Measurements from ENCODE around the gene PPP2R1B. TPM values are rescaled to one million over a fixed set of nuclear protein-coding genes. Genes with fewer than 3 reads are reported as not detected.

The PPP2R1B gene
- polyA plus RNA-seq, 2 of the 4 experiments (the other 2 are of a cell fraction), result 18.6 to 24.7 TPM

DNA sequence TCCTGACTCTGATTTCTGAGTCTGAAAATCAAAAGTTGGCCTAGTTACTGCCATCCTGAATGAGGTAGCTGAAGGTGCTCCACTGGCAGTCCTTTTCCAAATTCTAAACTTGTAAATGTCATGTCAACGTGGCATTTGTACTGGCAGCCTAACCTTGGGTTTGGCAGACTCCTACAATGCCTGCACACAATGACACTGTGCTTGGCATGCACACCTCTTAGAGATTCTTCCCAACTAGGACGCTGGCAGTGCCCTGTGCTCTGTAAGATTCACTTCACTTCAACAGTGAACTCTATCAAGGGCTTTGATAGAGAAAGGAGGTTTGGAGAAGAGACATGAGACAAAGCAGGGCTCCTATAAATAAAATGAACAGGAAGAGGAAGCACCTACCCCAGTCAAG, 21.9 kb upstream of the PPP2R1B start:
- WGBS (ENCODE audit: missing lambda C conversion rate), result 79% methylated on average over 2 of the region's 2 CpGs
- H3K9me3 ChIP-seq, result no peaks in the 10 kb centered on the region
- ChIA-PET CTCF (interaction anchor here (0.6 to 5.7 kb wide), 2 partner anchors 10 to 189 kb away, joined by 3 to 27 read pairs; no protein-coding TSS in a partner anchor), POLR2A (no interaction called here)
- no peak overlapping the region for H3K27ac ChIP-seq
- no peak for FAIRE-seq
- H3K4me2 ChIP-seq, result no peak overlapping the region
- no peak for ATAC-seq
- TF ChIP-seq RFX5 (IDR thresholded peaks at IDR 0.05) (no peak), ZSCAN20 (CRISPR knock-in tag; IDR thresholded peaks at IDR 0.05) (no peak), POLR2AphosphoS2 (conservative IDR thresholded peaks at IDR 0.05; ENCODE audit: low read length) (no peak), ZNF302 (CRISPR knock-in tag; IDR thresholded peaks at IDR 0.05) (no peak), RARB (CRISPR knock-in tag; IDR thresholded peaks at IDR 0.05) (no peak), HOXA7 (CRISPR knock-in tag; IDR thresholded peaks at IDR 0.05) (no peak)
- no peak overlapping the region for H3K4me3 ChIP-seq
- no peak for DNase-seq (ENCODE audit: low read depth in 1 of 2, low spot score in 1 of 2)
- no peaks in the 10 kb centered on the region for H3K4me1 ChIP-seq

DNA sequence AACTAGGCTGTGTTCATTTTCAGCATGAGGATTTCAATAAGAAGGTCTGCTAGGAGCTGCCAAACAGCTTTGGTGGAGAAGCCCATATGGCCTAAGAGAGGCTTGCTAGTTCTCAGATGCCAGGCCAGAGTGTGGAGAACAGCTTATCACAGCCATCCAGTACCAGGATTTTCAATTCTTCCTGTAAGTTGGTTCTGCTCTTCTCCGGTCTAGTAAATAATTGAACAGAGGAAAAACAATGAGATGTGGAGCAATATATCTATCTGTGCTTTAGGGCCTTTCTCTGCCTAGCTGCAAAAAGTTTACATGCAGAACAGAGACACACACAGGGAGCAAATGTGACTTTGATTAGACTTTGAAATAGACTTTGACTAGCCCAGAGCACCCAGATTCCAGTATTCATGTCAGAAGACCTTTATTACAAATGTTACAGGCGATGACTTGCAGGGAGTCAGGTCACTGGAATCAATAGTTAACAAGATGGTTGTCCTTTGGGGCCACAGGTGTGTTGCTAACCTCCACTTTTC, 19.8 kb upstream of the PPP2R1B start:
- Histone ChIP-seq H3K4me1 (no peaks in the 10 kb centered on the region), H3K27ac (no peak overlapping the region), H3K9me3 (no peaks in the 10 kb centered on the region), H3K4me2 (no peak overlapping the region), H3K4me3 (no peak overlapping the region)
- ChIA-PET POLR2A (no interaction called here), CTCF (interaction anchor here (5.7 kb wide), 1 partner anchor 8 kb away, joined by 27 read pairs; no protein-coding TSS in a partner anchor)
- TF ChIP-seq, protein P1, sequence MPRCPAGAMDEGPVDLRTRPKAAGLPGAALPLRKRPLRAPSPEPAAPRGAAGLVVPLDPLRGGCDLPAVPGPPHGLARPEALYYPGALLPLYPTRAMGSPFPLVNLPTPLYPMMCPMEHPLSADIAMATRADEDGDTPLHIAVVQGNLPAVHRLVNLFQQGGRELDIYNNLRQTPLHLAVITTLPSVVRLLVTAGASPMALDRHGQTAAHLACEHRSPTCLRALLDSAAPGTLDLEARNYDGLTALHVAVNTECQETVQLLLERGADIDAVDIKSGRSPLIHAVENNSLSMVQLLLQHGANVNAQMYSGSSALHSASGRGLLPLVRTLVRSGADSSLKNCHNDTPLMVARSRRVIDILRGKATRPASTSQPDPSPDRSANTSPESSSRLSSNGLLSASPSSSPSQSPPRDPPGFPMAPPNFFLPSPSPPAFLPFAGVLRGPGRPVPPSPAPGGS (IDR thresholded peaks at IDR 0.05), result no peak
- TF ChIP-seq BHLHE40 (IDR thresholded peaks at IDR 0.05; ENCODE audit: low read depth, low read length) (no peak), EP300 (IDR thresholded peaks at IDR 0.05) (no peak), SREBF2 (IDR thresholded peaks at IDR 0.05) (no peak), JUNB (IDR thresholded peaks at IDR 0.05) (no peak), ZSCAN20 (CRISPR knock-in tag; IDR thresholded peaks at IDR 0.05) (no peak), CBX2 (IDR thresholded peaks at IDR 0.05; ENCODE audit: borderline replicate concordance, low read depth) (no peak), EHF (CRISPR knock-in tag; IDR thresholded peaks at IDR 0.05) (no peak), CHD2 (IDR thresholded peaks at IDR 0.05; ENCODE audit: low read length, partially characterized antibody) (no peak), RARB (CRISPR knock-in tag; IDR thresholded peaks at IDR 0.05) (no peak)
- TF ChIP-seq, protein P2, sequence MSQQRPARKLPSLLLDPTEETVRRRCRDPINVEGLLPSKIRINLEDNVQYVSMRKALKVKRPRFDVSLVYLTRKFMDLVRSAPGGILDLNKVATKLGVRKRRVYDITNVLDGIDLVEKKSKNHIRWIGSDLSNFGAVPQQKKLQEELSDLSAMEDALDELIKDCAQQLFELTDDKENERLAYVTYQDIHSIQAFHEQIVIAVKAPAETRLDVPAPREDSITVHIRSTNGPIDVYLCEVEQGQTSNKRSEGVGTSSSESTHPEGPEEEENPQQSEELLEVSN (IDR thresholded peaks at IDR 0.05; ENCODE audit: borderline replicate concordance, low read depth), result no peak
- TF ChIP-seq, protein P3, sequence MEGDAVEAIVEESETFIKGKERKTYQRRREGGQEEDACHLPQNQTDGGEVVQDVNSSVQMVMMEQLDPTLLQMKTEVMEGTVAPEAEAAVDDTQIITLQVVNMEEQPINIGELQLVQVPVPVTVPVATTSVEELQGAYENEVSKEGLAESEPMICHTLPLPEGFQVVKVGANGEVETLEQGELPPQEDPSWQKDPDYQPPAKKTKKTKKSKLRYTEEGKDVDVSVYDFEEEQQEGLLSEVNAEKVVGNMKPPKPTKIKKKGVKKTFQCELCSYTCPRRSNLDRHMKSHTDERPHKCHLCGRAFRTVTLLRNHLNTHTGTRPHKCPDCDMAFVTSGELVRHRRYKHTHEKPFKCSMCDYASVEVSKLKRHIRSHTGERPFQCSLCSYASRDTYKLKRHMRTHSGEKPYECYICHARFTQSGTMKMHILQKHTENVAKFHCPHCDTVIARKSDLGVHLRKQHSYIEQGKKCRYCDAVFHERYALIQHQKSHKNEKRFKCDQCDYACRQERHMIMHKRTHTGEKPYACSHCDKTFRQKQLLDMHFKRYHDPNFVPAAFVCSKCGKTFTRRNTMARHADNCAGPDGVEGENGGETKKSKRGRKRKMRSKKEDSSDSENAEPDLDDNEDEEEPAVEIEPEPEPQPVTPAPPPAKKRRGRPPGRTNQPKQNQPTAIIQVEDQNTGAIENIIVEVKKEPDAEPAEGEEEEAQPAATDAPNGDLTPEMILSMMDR (IDR thresholded peaks at IDR 0.05), result no peak
- FAIRE-seq, result no peak
- WGBS (ENCODE audit: missing lambda C conversion rate), result 91% methylated on average over 2 of the region's 2 CpGs
- ATAC-seq, result no peak
- DNase-seq (ENCODE audit: low read depth in 1 of 2, low spot score in 1 of 2), result no peak

DNA sequence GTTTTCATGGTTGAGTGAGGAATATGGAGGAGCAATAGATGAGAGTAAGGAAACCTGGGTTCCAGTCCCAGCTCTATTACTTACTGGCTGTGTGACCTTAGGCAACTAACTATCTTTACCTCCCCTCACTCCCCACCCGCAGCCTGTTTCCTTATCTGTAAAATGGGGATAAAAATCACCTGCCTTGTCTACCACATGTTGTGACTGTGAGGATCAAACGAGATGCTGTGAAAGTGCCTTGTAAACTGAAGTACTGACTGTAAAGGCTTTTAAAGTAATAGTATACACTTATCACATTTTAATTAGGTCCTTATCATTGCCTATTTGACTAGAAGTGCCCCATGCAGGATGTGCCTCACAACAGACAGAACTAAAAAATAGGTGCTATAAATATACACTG, 18.9 kb upstream of the PPP2R1B start:
- H3K4me1 ChIP-seq, result no peaks in the 10 kb centered on the region
- no peak overlapping the region for H3K27ac ChIP-seq
- 93% methylated on average over 2 of the region's 2 CpGs for WGBS (ENCODE audit: missing lambda C conversion rate)
- no peak for DNase-seq (ENCODE audit: low read depth in 1 of 2, low spot score in 1 of 2)
- POLR2A ChIA-PET, result no interaction called here
- no peak overlapping the region for H3K4me3 ChIP-seq
- CTCF ChIA-PET, result interaction anchor here (5.7 kb wide), 1 partner anchor 7 kb away, joined by 27 read pairs; no protein-coding TSS in a partner anchor
- no peak overlapping the region for H3K4me2 ChIP-seq
- no peak for ATAC-seq
- no peak for FAIRE-seq
- no peaks in the 10 kb centered on the region for H3K9me3 ChIP-seq
- TF ChIP-seq, protein P4, sequence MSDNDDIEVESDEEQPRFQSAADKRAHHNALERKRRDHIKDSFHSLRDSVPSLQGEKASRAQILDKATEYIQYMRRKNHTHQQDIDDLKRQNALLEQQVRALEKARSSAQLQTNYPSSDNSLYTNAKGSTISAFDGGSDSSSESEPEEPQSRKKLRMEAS (IDR thresholded peaks at IDR 0.05), result no peak
- TF ChIP-seq MAFK (IDR thresholded peaks at IDR 0.05; ENCODE audit: partially characterized antibody) (no peak), KDM5A (IDR thresholded peaks at IDR 0.05) (no peak), KDM1A (IDR thresholded peaks at IDR 0.05; ENCODE audit: low read depth) (no peak), CBX2 (IDR thresholded peaks at IDR 0.05; ENCODE audit: borderline replicate concordance, low read depth) (no peak), SREBF2 (IDR thresholded peaks at IDR 0.05) (no peak), HEYL (CRISPR knock-in tag; IDR thresholded peaks at IDR 0.05) (no peak), NPAS2 (CRISPR knock-in tag; IDR thresholded peaks at IDR 0.05; ENCODE audit: borderline replicate concordance) (no peak), GATA3 (IDR thresholded peaks at IDR 0.05; ENCODE audit: borderline replicate concordance) (no peak)
- TF ChIP-seq, protein P5, sequence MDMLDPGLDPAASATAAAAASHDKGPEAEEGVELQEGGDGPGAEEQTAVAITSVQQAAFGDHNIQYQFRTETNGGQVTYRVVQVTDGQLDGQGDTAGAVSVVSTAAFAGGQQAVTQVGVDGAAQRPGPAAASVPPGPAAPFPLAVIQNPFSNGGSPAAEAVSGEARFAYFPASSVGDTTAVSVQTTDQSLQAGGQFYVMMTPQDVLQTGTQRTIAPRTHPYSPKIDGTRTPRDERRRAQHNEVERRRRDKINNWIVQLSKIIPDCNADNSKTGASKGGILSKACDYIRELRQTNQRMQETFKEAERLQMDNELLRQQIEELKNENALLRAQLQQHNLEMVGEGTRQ (IDR thresholded peaks at IDR 0.05), result no peak
- TF ChIP-seq, protein P1 (IDR thresholded peaks at IDR 0.05), result no peak
- TF ChIP-seq, protein P6, sequence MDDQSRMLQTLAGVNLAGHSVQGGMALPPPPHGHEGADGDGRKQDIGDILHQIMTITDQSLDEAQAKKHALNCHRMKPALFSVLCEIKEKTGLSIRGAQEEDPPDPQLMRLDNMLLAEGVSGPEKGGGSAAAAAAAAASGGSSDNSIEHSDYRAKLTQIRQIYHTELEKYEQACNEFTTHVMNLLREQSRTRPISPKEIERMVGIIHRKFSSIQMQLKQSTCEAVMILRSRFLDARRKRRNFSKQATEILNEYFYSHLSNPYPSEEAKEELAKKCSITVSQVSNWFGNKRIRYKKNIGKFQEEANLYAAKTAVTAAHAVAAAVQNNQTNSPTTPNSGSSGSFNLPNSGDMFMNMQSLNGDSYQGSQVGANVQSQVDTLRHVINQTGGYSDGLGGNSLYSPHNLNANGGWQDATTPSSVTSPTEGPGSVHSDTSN (IDR thresholded peaks at IDR 0.05), result no peak
- TF ChIP-seq, protein P3 (IDR thresholded peaks at IDR 0.05), result no peak

All from A549 (cell line).